CD4-positive, alpha-beta T cell treated with Interleukin-17A for 1 hour (primary cell): Measurements from ENCODE around the gene OR2J1.
"Not testable (repeated sequence)": the region's sequence is repeated elsewhere in the genome, so short reads cannot be mapped to it uniquely, and the experiment has no call there.

Experiments used
- DNase-seq: peaks from one replicate; pipeline ENCODE4 v3.0.0-alpha.2; 2020

Gene OR2J1

DNA sequence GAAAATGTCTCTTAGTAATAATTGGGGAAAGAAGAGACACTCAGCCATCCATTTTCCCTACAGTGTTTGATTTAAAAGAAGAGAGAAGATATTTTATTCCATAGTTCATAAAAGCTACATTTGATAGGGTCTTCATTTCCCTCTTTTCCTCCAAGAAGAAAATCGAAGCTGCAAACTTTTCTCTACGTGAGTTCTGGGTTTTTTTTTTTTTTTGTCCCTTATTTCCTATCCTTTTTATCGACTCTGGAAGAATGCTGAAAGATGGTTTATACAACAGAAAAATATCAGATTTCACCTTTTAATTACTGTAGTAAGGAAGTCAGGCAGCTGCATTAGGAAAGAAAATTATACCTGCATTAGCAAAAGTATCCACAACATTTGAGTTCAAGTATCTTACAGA, at the start of gene OR2J1:
TSS of gene OR2J1 (plus strand) at position 301 of the 400 bp plus-strand sequence. CDS start 1,453 bp downstream, outside the sequence.
- DNase-seq: no peak

DNA sequence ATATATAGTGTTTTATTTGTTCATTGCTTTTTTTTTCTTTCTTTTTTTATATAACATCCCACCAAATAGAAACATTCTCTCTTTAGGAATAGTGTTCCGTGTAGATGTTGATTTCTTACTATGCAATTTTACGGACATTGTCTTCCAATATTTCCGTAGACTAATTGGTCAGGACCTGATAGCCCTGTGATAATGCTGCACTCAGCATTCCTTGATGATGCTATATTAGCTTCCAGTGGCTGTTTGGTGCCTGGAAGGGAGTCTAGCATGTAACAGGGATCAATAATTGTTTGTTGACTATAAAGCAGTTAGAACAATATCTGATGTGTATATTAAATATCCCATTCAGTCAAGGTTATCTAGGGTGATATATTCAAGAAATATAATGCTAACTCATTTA, 47.6 kb upstream of the OR2J1 start:
- no peak for DNase-seq

DNA sequence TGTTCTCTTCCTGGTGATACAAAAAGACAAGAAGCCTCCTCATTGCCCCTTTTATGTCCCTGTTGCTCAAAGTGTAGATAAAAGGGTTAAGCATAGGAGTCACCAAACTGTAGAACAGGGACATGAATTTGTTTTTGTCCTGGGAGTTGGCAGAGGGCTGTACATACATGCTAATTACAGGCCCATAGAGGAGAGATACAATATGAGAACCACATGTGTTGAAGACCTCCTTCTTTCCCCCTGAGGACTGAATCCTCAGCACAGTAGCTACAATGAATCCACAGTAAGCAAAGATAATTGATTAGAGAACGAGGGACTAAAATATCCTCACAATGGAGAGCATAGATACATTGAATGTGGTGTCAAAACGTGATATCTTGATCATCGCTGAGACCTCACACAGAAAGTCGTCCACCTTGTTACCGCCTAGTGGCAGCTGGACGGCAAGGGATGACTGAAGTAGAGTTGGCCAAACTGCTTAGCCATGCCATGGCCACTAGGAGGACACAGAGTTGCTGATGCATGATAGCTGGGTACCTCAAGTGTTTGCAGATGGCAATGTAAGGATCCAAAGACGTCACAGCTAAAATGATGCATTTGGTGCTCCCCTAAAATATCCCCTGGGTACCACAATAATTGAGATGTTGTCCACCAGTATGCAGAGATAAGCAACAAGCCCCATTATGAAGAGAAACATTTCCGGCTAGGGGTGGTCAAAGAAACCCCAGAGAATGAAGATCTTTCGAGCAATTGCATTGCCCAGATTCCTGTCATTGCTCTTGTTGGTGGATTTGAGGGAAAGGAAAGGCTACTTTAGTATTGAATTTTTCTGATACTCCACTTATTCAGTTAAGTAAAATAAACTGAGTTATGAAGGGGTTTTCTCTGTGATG, 27.2 kb upstream of the OR2J1 start:
- peak; percentile 0 for DNase-seq

DNA sequence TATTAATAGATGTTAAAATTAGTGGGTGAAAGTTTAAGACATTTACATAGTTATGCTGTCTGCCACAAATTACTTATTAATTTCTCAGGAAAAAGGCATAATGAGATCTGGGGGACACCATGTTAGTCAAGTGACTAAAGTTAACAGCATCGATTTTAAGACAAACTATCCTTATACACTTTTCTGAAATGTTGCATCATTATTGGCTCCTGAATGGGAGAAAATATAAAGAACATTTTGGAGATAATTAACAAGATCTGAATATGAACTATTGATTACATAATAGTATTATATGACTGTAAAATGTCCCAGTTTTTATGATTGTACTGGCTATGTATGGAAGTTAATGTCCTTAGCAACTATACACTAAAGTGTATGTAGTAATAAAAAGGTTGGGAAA, 20.1 kb upstream of the OR2J1 start:
- no peak for DNase-seq

DNA sequence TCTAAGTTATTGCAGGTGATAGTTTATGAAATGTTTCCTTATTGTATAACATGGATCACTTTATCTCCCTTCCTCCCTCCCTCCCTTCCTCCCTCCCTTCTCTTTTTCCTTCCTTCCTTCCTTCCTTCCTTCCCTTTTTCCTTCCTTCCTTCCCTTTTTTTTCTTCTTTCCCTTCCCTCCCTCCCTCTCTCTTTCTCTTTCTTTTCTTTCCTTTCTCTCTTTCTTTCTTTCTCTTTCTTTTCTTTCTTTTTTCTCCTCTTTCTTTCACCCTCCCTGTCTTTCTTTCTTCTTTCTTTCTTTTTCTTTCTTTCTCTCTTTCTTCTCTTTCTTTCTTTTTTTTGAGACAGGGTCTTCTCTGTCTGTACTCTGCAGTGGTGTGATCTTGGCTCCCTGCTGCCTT, 18.0 kb upstream of the OR2J1 start:
- DNase-seq: no peak

DNA sequence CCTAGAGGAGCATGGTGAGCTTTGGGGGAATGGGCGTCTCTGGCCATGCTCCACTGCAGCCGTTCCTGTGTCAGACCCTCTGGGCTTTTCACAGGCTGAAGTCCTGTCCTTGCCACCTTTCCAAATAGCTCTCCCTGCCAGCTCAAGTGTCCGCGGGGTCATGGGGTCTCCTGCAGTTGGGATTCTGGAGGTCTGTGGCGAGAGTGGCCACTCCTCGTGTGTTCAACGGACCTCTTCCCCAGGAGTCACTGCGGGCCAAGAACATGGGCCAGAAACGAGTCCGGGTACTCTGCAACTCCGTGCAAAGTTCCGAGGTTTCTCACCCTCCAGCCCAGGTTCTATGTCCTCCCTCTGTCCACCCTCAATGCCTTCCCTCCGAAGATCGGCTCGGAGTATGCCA, 16.8 kb upstream of the OR2J1 start:
- no peak for DNase-seq

DNA sequence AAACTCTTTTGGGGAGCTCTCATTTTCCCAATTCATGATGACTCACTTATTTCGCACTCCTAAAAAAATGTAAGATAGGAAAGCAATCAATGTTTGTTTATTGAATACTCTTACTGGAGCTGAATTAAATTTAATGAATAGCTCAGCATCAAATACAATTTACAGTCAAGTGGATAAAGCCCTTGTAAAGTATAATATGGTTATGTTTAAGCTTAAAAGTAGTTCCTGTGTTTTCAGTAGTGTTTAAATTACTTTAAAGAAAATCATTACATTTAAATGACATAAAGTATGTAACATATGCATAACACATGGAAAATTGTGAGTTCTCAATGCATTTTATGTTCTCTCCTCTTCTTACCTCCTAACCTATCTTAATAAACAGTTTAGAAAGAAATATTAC, 12.1 kb upstream of the OR2J1 start, which contains the start of gene OR2B3:
TSS of gene OR2B3 (minus strand) at position 101 of the 400 bp plus-strand sequence. CDS start at position 36, 65 bp downstream.
- no peak for DNase-seq

DNA sequence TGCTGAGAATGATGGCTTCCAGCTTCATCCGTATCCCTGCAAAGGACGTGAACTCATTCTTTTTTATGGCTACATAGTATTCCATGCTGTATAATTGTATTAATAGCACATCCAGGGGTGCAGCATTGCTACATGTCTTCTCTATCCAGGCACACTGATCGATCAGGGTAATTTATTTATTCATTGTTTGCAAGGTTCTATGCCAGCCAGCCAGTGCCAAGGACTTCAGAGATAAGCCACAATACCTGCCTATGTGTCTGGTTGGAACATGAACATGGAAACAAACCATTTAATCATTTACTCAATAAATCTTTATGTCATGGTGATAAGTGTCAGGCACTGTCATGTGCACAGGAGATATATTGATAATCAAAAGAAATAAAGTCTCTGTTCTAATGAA, 6.3 kb upstream of the OR2J1 start:
- no peak for DNase-seq

DNA sequence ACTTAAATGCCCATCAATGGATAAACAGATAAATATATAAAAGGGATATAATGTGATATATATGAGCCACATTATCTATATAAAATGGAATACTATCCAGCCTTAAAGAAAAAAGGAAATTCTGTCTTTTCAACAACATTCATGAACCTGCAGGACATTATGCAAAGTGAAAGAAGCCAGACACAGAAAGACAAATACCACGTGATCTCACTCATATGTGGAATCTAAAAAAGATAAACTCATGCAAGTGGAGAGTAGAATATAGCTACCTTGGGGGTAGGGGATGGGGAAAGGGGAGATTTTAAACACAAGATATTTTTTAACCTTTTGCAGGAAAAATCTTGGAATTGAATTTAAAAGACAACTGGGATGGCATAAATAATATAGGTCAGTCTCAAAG, 1.5 kb upstream of the OR2J1 start:
- DNase-seq: no peak

DNA sequence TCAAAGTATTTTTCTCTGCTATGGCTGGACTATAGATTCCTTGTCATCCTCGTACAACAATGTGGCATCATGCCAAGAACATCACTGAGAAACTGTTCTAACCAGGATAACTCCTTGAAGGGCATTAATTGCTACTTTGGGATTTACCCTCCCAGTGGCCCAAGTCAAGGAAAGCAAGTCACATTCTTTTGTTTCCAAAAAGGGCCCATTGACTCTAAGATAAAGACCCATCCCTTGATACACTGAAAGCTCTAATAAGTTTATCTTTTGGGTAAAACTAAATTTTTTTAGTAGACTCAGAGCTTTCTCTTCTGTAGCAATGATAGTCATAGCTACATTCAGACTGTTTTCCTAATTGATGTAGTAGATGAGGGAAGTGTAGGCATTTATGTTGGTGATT, 8.5 kb downstream of the OR2J1 start, which contains the start of gene OR2J3:
TSS of gene OR2J3 (plus strand) at position 301 of the 400 bp plus-strand sequence. CDS start 3,833 bp downstream, outside the sequence.
- DNase-seq: no peak

DNA sequence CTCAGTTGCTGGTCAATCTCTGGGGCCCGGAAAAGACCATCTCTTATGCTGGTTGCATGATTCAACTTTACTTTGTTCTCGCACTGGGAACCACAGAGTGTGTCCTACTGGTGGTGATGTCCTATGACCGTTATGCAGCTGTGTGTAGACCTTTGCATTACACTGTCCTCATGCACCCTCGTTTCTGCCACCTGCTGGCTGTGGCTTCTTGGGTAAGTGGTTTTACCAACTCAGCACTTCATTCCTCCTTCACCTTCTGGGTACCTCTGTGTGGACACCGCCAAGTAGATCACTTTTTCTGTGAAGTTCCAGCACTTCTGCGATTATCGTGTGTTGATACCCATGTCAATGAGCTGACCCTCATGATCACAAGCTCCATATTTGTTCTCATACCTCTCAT, 12.8 kb downstream of the OR2J1 start:
- DNase-seq: no peak

DNA sequence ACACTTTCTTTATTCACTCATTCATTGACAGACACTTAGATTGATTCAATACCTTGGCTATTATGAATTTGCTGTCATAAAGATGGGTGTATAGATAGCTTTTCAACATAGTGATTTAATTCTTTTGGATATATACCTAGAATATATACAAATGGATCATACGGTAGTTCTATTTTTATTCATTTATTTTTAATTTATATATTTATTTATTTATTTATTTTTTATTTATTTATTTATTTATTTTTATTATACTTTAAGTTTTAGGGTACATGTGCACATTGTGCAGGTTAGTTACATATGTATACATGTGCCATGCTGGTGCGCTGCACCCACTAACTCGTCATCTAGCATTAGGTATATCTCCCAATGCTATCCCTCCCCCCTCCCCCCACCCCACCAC, 15.7 kb downstream of the OR2J1 start:
- not testable (repeated sequence) for DNase-seq

DNA sequence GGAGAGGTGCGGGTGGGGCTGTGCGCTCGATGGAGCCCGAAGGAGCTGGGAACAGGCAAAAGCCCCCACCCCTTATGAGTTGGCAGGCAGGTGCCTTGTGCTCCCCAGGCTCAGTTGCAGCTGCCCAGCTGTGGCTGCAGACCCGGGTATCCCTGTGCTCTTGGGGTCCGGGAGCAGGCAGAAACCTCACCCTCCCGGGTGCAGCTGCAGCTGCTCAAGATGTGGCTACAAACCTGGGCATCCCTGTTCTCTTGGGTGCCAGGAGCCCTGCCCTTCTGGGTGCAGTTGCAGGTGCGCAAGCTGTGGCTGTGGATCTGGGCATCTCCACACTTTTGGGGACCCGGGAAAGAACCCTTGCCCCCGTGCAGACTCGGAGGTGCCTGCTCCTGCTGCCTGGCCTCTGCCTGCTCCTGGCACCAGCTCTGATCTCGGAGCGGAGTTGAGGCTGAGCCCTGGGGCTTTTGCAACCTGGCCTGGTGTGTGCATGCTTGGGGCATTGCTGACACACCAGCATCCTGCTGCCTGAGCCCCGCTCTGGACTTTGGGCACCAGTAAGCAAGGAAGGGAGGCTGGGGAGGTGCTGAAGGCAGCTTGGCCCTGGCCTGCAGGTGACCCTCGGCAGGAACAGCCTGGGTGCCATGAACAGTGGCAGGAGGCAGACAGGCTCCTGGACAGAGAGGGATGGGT, 30.2 kb downstream of the OR2J1 start:
- DNase-seq: no peak

DNA sequence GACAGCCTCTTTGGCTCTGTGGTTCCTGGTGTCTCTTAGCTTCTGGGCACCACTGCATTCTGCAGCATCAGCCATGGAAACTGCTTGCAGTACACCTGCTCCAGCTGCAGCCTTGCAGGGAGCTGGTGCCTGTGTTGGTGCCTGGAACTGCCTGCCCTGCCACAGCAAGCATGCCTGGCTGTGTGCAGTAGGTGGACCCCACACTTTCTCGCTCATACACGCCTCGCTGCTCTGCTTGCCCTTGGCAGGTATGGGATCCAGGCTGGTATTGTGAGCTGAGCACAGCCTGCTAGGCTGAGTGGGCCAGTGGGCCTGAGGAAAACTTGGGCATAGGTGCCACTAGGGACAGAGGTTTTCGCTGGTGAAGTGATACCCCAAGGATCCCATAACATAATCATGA, 31.4 kb downstream of the OR2J1 start:
- DNase-seq: no peak

DNA sequence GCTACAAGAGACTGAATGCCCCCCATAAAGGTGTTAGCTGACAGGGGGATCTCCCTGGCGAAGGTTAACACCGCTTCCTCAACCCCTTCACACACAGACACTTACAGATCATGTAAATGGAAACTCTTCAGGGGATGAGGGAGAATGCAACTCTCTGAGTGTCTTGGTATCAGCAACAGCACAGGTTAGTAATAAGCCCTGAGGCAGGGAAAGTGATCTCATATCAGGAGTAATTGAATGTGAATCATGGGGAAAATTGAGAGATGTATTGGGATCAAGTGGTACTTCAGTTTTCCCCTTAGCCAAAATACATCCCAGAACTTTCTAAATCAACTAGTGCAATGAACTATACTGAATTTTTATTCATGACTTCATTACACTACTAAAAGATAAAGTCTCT, 32.4 kb downstream of the OR2J1 start:
- DNase-seq: no peak

DNA sequence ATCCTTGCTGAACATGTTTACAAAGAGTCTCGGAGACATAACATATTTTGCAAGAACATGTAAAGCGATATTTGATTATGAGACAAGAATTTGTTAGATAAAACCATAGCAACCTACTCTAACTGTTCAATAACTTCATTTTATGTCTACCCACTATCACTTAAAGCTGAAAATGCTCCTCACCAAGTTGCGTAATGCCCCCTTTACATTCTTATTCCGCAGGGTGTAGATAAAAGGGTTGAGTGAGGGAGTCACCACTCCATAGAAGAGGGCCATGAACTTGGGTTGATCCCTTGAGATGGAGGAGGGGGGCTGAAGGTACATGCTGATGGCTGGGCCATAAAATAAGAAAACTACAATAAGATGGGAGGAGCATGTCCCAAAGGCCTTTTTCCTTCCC, 38.4 kb downstream of the OR2J1 start:
- DNase-seq: no peak

DNA sequence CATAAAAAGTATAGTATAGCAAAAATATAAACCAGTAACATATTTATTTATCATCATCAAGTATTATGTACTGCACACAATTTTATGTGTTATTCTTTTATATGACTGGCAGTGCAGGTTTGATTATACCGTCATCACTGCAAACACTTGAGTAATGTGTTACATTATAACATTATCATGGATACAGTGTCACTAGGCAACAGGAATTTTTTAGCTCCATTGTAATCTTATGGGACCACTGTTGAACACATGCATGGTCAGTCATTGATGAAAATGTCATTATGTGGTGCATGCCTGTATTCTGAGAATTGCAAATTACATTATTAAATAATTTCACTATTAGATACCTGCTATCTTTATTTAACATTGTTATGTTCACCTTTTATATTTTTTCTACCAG, 42.3 kb downstream of the OR2J1 start:
- DNase-seq: no peak

DNA sequence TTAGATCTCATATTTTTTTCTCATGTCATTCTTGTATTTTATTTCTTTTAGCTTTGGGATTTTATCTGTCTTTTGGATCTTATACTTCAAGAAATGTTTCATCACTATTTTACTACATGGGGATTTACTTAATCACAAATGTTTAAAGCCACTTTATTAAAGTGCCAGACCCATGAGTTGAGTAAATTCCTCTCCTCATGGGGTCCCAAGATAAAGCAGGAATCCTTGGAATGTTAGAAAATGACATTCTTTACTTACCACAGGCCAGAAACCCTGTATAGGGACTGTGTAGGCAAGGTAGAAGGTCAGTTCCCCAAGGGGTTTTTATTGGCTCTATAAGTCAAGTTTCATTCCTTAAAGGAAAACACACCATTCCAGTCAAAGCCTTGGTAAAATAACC, 43.0 kb downstream of the OR2J1 start:
- DNase-seq: no peak

DNA sequence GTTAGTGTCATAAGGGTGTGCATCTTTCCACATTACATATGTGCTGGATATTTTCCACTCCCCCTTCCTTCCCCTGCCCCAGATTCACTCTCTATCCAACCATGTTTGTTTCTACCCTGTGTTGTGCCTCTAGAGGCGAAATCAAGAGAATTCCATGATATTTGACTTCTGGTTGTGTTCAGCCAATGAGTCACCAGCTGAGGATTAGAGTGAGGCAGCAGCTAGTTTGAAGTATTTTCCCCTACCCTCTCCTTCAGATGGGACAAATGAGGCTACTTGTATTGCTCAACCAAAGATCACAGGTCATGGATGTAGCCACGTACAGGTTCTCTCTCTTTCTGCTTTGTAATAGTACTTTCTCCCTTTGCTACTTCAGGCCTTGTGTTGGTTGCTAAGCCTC, 46.9 kb downstream of the OR2J1 start:
- DNase-seq: no peak

DNA sequence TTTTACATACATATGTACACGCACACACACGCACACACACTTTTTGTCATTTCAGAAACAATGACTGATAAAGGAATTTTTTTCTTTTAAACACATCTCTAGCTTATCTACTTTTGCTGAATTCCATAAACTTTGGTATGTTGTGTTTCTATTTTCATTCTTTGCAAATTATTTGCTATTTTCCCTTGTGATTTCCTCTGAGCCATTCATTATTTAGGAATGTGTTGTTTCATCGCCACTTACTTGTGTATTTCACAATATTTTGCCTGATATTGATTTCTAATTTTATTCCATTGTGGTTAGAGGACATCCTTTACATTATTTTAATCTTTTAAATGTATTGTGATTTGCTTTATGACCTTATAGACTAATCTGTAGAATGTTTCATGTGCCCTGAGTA, 47.8 kb downstream of the OR2J1 start:
- no peak for DNase-seq

DNA sequence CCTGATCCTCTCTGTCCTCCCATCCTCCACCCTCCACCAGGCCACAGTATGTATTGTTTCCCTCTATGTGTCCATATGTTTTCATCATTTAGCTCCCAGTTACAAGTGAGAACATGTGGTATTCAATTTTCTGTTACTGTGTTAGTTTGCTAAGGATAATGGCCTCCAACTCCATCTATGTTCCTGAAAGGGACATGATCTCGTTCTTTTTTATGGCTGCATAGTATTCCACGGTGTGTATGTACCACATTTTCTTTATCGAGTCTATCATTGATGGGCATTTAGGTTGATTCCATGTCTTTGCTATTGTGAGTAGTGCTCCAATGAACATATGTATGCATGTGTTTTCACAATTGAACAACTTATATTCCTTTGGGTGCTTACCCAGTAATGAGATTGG, 50.2 kb downstream of the OR2J1 start:
- DNase-seq: not testable (repeated sequence)
